Colonic mucosa (tissue), 4 donors: Measurements from ENCODE around the gene RABGAP1. TPM values are rescaled to one million over a fixed set of nuclear protein-coding genes. Genes with fewer than 3 reads are reported as not detected.

ENCODE experiments used
- DNase-seq: peaks from one replicate; pipeline ENCODE4 v3.0.0-alpha.2; 2020
- H3K27ac ChIP-seq: fragments of 200-600 bp; one replicate; pipeline ENCODE4 v1.8.0; 2021
- H3K27me3 ChIP-seq: fragments of 200-600 bp; one replicate; pipeline ENCODE4 v1.8.0; 2021
- H3K36me3 ChIP-seq: fragments of 200-600 bp; one replicate; pipeline ENCODE4 v1.8.0; 2021
- H3K4me1 ChIP-seq: fragments of 200-600 bp; one replicate; pipeline ENCODE4 v1.8.0; 2021; ENCODE audit warnings: mild to moderate bottlenecking
- H3K4me3 ChIP-seq: fragments of 200-600 bp; one replicate; pipeline ENCODE4 v1.8.0; 2021
- H3K9ac ChIP-seq, 2 donors: one replicate each; pipeline ENCODE4 v1.7.0; 2013; ENCODE audit warnings: control low read depth in 2 of 2, low read depth in 2 of 2, low read length in 2 of 2
- H3K9me3 ChIP-seq: fragments of 200-600 bp; one replicate; pipeline ENCODE4 v1.8.0; 2021
- intact Hi-C: fragments of 100-400 bp; cut with DNase I; formaldehyde crosslinking; loops from one replicate; pipeline ENCODE4 v1.14.1; 2022
- total RNA-seq, 2 donors: library from RNA; stranded (reverse); fragmentation: NEBNext Ultra II Directional in 1 of 2; extraction: Animal tissue kit (Norgen Biotek cat#: 25700) in 1 of 2; gene quantifications; one replicate each; pipeline ENCODE4 v1.2.1, GENCODE V29; 2021
- TF ChIP-seq, protein P1 (sequence below): fragments of 200-600 bp; IDR thresholded peaks from one replicate; pipeline ENCODE4 v1.8.0; 2022; ENCODE audit warnings: antibody characterized with exemption, mild to moderate bottlenecking
- donor health status: healthy.
- donor health status: DM: no; HTN: no; CAD: no.
- donor health status: DM: no; HTN: no; CAD: no.

The RABGAP1 gene
- total RNA-seq, 2 donors from 2014 or later, result 40.9 to 49.4 TPM

DNA sequence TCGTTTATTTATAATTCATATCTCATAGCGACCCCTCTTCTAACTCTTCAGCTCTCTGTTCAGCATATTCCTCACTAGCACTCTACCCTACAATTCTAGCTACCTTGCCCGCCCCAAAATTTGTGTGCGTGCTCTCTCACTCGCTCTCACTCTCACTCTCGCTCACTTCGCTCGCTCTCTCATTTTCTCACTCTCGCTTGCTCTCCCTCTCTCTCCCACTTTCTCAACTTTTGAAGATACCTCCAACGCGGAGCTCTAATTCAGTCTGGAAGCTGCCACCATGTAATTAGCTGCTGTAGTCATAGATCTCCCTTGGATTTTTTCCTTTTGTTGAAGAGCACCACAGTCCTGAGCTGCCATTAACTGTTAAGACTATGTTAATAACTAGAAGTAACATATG, 123.1 kb downstream of the RABGAP1 start:
- H3K36me3 ChIP-seq, result no peaks in the 10 kb centered on the region
- H3K27ac ChIP-seq, result no peak overlapping the region
- no peak overlapping the region for H3K9ac ChIP-seq
- no peaks in the 10 kb centered on the region for H3K9me3 ChIP-seq
- TF ChIP-seq, protein P1, sequence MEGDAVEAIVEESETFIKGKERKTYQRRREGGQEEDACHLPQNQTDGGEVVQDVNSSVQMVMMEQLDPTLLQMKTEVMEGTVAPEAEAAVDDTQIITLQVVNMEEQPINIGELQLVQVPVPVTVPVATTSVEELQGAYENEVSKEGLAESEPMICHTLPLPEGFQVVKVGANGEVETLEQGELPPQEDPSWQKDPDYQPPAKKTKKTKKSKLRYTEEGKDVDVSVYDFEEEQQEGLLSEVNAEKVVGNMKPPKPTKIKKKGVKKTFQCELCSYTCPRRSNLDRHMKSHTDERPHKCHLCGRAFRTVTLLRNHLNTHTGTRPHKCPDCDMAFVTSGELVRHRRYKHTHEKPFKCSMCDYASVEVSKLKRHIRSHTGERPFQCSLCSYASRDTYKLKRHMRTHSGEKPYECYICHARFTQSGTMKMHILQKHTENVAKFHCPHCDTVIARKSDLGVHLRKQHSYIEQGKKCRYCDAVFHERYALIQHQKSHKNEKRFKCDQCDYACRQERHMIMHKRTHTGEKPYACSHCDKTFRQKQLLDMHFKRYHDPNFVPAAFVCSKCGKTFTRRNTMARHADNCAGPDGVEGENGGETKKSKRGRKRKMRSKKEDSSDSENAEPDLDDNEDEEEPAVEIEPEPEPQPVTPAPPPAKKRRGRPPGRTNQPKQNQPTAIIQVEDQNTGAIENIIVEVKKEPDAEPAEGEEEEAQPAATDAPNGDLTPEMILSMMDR, result no peak
- intact Hi-C loops, result no loop called here
- H3K4me3 ChIP-seq, result no peak overlapping the region
- H3K27me3 ChIP-seq, result no peaks in the 10 kb centered on the region
- DNase-seq, result no peak
- H3K4me1 ChIP-seq, result no peaks in the 10 kb centered on the region

DNA sequence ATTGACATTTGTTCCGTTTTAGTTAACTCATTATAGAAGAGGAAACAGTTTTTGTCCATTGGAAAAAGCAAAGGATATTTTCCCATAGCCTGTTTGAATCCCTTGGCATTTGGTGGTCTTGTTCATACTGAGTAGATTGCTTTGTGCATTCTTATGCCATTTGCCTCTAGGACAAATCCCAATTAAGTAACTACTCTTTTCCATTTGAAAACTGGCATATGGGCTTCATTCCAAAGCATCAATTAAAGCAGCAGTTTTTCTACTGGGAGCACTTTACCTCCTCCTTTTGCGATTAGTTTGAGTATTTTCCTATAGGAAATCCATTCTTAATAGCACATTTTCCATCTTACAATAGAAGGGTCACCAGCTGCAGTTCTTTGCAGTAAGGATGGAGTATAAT, 123.9 kb downstream of the RABGAP1 start:
- DNase-seq, result no peak
- TF ChIP-seq, protein P1, result no peak
- Histone ChIP-seq H3K36me3 (no peaks in the 10 kb centered on the region), H3K9ac (no peak overlapping the region), H3K4me1 (no peaks in the 10 kb centered on the region), H3K27me3 (no peaks in the 10 kb centered on the region), H3K4me3 (no peak overlapping the region), H3K27ac (no peak overlapping the region), H3K9me3 (no peaks in the 10 kb centered on the region)
- intact Hi-C loops, result no loop called here

DNA sequence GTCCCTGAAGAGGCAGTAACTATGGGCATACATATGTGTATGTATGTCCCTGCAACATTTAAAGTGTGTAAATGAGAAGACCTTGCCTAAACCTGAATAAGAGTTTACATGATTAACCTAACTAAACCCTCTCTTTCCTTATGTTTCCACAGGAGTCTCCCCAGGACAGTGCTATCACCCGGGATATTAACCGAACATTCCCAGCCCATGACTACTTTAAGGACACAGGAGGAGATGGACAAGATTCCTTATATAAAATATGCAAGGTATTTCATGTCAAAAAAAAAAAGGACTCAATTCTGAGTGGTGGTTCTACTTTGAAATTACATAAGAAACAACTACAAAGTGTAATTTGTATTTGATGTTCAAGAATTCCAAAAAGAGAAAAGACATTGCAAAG, 124.4 kb downstream of the RABGAP1 start:
- DNase-seq, result no peak
- no peaks in the 10 kb centered on the region for H3K27me3 ChIP-seq

DNA sequence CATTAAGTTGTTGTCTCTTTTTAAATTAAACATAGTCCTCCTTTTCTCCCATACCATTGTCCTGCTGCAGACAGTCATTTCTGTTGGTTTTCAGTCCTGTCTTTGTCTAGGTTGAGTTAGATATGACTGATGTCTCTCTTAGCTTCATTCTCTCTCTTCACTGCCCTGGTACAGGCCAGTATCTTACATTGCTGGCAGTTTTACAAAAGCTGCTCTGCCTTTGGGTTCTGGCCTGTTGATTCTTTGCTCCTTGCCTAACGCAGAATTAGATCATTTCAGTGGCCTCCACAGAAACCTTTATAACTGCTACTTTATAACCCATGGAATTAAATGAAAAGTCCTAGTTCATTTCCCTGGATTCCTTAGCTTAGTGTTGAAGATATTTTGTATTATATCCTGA, 126.3 kb downstream of the RABGAP1 start:
- Histone ChIP-seq H3K27ac (no peak overlapping the region), H3K27me3 (no peaks in the 10 kb centered on the region), H3K9ac (no peak overlapping the region), H3K36me3 (peaks cover 3% of the 10 kb centered on the region), H3K4me3 (no peak overlapping the region), H3K4me1 (no peaks in the 10 kb centered on the region), H3K9me3 (no peaks in the 10 kb centered on the region)
- TF ChIP-seq, protein P1, result no peak
- DNase-seq, result no peak
- intact Hi-C loops, result no loop called here

More for the DNA sequence above, 124.4 kb downstream of the RABGAP1 start:
- H3K9ac ChIP-seq, result no peak overlapping the region
- TF ChIP-seq, protein P1, result no peak
- H3K27ac ChIP-seq, result no peak overlapping the region
- no peak overlapping the region for H3K4me3 ChIP-seq
- H3K9me3 ChIP-seq, result no peaks in the 10 kb centered on the region
- intact Hi-C loops, result no loop called here
- peaks cover under 1% of the 10 kb centered on the region for H3K36me3 ChIP-seq
- H3K4me1 ChIP-seq, result no peaks in the 10 kb centered on the region

DNA sequence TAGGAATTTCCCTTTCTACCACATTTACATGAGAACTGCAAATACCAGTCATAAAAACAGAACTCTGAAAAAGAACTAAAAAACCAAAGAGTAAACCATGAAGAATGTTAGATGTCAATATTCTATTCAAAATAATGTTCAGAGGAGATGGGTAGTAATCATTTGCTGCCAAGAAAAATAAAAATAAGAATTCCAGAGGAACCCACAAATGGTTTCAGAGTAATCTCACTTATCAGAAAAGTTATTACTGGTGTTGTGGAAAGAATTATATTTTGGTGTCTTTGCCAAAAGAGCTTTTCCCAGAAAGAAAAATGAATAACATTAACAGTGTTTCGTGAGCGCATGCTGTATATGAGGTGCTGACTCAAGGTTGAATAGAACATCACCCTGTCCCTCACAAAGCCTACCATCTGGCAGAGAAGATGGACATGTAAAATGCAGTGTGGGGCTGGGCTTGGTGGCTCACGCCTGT, 128.2 kb downstream of the RABGAP1 start:
- Histone ChIP-seq H3K4me1 (no peaks in the 10 kb centered on the region), H3K36me3 (peaks cover 14% of the 10 kb centered on the region), H3K9ac (no peak overlapping the region), H3K27ac (no peak overlapping the region), H3K4me3 (no peak overlapping the region), H3K27me3 (no peaks in the 10 kb centered on the region), H3K9me3 (no peaks in the 10 kb centered on the region)
- TF ChIP-seq, protein P1, result no peak
- no peak for DNase-seq
- intact Hi-C loops, result no loop called here

DNA sequence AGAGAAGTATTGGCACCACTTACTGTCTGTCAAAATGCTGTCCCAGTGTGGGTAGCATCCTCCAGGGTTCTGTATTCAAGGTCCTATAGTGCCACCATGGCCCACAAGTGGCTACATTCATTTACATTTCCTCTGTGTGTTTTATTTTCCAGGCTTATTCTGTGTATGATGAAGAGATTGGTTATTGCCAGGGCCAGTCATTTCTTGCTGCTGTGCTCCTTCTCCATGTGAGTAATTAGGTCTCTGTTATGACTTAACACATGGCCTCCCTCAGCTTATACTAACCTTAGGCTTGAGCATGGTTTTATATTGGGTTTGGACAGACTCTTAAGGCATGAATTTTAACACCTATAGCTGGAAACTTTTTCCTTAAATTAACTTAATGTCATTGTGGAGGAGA, 129.4 kb downstream of the RABGAP1 start:
- Histone ChIP-seq H3K4me3 (no peak overlapping the region), H3K27ac (no peak overlapping the region), H3K9ac (no peak overlapping the region), H3K27me3 (no peaks in the 10 kb centered on the region), H3K4me1 (no peaks in the 10 kb centered on the region), H3K9me3 (no peaks in the 10 kb centered on the region), H3K36me3 (peaks cover 14% of the 10 kb centered on the region)
- intact Hi-C loops, result no loop called here
- TF ChIP-seq, protein P1, result no peak
- DNase-seq, result no peak
